Frontal cortex (tissue), 4 donors: ENCODE data around the gene PAN2. TPM values are rescaled to one million over a fixed set of nuclear protein-coding genes. Genes with fewer than 3 reads are reported as not detected.
"Not testable (repeated sequence)": the region's sequence is repeated elsewhere in the genome, so short reads cannot be mapped to it uniquely, and the experiment has no call there.

Experiments
- DNase-seq, 2 donors: peaks; one replicate each; pipeline ENCODE4 v3.0.0; 2012; ENCODE audit warnings: low spot score in 2 of 2
- FAIRE-seq: peaks from 2 replicates; lab custom pipeline; 2012; peaks lifted over from hg19 to GRCh38; lab: Jason Lieb, UNC
- total RNA-seq: library from RNA; depleted of rRNA; stranded (reverse); fragments of >200 nt; gene quantifications from one replicate; pipeline ENCODE4 v1.2.3, GENCODE V29; 2014
- donor health status: control.
- donor health status: control.
- donor health status: control.

Gene PAN2
- total RNA-seq, 1 donor from 2014 or later, result 24.5 TPM

DNA sequence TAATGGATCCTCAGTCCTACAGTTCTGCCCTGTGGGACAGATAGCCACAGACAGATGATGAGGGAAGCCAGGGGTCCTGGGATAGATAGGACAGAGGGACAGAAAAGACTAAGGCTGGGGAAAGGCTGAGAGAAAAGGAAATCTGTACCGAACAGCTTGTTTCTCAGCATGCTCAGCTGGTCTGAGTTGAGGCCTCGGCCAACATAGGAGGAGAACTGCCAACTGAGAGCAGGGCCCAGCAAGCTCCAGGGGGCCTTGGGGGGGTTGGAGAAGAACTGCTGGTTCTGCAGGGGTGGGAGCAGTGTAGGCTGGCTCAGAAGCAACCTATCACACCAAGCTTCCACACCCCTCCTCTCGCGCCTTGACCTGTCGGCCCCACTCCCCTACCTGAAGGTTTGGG lies 15.0 kb upstream of the PAN2 start:
- FAIRE-seq, result no peak
- no peak for DNase-seq

DNA sequence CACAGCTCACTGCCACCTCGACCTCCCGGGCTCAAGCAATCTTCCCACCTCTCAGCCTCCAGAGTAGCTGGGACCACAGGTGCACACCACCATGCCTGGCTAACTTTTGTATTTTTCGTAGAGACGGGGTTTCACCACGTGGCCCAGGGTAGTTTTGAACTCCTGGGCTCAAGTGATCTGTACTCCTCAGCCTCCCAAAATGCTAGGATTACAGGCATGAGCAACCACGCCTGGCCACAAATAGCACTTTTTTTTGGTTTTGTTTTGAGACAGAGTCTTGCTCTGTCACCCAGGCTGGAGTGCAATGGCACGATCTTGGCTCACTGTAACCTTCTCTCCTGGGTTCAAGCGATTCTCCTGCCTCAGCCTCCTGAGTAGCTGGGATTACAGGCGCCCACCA lies 13.5 kb upstream of the PAN2 start:
- not testable (repeated sequence) for FAIRE-seq, DNase-seq

DNA sequence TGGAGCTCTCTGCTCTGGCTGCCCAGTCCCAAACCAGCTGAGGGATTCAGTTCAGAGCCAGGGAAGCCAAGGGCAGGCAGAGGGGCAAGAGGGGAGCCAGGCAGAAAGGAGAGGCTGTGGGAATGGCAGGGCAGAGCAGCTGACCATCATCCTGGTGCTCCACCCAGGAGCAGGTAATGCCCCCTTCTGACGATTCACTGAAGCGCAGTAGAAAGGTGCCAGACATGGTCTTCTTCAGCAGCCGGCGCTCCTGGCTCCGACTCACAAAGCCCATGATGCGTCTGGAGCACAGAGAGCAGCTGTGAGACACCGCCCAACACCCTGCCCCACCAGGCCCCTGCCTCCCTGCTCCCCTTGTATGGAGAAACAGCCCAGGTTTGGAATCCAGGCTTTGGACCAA lies 12.9 kb upstream of the PAN2 start:
- no peak for DNase-seq
- no peak for FAIRE-seq

DNA sequence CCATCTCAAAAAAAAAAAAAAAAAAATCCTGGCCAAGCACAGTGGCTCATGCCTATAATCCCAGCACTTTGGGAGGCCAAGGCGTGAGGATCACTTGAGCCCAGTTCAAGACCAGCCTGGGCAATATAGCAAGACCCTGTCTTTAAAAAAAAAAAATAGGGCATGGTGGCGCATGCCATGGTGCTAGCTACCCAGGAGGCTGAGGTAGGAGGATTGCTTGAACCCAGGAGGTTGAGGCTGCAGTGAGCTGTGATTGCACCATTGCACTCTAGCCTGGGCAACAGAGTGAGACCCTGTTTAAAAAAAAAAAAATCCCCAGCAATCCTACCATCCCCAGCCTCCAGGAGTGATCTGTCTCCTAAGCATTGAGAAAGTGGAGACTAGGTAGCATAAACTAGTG lies 8.5 kb upstream of the PAN2 start:
- FAIRE-seq, DNase-seq: not testable (repeated sequence)

DNA sequence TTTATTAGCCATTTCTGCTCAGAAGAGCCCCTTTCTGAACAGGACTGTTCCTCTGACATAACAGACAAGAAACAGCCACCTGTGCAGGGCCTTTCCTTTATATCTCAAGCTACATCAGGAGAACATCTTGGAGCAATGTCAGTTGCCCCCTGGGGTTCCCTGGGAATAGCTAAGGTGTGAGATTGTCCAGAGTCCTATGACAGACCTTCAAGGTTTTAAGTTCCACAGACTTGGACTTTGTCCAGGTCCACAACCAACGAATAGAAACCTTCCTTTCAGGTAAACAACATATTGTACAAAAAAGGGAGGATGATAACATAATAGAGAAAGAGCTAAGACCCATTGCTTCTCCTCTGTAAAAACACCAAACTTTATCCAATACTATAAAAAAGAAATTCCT lies 7.8 kb upstream of the PAN2 start:
- FAIRE-seq (no peak), DNase-seq (no peak)

DNA sequence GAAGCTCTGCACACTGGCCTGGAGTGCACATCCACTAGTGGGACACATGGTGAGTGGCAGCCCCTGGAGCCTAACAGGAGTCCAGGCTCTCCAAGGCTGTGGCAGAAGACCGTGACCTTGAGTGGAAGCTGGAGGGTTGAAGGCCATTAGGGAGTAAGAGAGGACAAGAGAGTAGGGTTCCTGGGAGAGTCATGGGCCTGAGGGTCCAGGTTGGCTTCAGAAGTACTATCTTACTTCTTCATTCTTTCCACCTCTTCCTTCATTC lies 5.3 kb upstream of the PAN2 start:
- DNase-seq, result no peak
- no peak for FAIRE-seq

DNA sequence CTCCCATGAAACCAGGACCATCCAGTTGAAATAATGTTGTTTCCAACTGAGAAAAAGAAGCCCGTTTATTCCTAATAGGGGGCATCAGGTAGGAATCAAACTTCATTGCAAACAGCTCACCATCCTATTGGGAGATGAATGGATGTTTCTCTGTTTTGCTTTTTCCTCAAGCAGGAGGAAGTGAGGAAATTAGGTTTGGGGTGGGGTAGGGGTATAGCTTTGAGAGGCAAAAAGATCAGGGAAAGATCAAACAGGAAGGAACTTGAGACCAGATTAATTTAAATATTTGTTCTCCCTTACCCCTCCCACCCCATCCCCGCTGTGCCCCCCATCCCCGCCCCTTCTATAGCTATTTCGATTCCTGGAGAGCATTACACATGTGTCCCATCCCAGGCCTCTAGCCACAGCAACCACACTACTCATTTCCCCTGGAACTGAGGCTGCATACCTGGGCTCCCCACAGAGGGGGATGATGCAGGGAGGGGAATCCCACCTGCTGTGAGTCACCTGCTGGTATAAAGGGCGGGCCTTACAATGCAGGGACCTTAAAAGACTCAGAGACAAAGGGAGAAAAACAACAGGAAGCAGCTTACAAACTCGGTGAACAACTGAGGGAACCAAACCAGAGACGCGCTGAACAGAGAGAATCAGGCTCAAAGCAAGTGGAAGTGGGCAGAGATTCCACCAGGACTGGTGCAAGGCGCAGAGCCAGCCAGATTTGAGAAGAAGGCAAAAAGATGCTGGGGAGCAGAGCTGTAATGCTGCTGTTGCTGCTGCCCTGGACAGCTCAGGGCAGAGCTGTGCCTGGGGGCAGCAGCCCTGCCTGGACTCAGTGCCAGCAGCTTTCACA lies 4.7 kb upstream of the PAN2 start, which contains the start of gene IL23A:
Gene IL23A (plus strand): TSS at position 577 of the 850 bp plus-strand sequence. CDS start 161 bp downstream, at position 738.
- no peak for DNase-seq
- no peak for FAIRE-seq

DNA sequence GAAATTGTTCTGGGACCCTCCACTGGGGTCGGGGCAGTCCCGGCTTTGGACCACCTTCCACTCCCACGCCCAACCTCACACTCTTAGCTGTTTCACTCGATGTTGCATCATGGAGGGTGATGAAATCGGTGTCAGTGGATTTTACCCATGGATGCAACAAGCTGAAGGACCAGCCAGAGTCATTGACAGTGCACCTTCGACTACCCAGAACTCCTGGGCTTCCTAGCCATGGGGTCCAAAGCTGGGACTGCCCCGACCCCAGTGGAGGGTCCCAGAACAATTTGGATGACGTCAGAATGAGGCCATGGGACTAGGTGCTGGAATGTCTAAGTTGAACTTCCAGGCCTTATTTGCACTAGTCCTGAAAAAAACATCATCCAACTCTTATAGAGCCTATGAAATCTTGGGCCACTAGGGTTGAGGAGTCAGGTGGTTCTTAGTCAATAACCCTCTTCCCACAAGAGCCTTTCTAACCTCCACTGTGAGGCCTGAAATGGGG lies 4.0 kb upstream of the PAN2 start:
- DNase-seq, result no peak
- no peak for FAIRE-seq

DNA sequence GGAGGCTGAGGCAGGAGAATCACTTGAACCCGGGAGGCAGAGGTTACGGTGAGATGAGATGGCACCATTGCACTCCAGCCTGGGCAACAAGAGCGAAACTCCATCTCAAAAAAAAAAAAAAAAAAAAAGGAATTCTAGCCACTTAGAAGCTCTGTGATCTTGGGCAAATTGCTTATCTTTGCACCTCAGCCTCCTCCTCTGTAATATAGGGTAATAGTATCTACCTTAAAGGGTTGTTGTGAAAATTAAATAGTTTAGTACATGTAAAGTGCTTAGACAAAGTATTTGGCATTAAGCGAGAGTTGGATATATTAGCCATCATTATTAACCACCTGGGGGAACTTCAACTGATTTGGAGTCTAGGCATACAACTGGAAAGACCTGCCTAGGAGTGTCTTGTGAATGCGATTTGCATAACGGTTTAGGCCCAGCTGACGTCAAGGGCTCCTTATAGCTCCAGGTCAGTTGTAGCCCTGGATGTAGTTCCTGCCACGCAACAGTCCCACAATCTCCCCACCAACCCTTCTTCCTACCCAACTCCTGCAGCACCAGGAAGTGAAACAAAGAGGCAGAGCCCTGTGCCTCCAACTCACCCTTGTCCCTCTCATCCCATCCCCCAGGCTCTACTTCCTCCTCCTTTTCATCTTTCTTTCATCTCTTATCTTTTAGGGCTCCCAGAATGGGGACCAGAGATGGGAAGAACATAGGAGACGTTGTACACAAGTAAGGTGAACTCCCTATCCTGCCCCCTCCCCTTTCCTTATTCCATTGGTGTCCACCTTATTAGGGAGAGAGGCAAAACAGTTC lies 2.8 kb upstream of the PAN2 start:
- DNase-seq (no peak), FAIRE-seq (no peak)

DNA sequence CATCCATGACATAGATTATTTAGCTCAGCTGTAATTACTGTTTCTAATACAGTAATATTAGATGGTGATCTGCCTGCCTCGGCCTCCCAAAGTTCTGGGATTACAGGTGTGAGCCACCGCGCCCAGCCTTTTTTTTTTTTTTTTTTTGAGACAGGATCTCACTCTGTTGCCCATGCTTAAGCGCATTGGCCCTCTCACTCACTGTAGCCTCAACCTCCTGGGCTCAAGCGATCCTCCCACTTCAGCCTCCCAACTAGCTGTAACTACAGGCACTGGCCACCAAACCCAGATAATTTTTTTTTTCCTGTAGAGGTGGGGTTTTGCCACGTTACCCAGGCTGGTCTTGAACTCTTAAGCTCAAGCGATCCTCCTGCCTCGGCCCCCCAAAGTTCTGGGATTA lies 1.7 kb upstream of the PAN2 start:
- FAIRE-seq, DNase-seq: not testable (repeated sequence)

DNA sequence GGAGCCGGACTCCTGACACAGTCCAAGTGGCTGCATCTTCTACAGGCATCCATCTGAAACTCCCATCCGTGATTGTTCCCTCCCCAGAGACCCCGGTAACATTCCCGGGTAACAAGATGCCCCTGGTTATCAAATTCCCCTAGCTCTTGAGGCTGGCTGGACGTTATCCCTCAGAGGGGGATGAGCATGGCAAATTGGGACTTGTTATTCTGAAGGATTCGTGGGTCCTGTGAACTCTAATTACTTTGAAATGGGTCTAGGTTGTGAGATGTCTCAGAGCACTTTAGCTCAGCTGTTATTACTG lies 642 bp upstream of the PAN2 start:
- FAIRE-seq, result no peak

DNA sequence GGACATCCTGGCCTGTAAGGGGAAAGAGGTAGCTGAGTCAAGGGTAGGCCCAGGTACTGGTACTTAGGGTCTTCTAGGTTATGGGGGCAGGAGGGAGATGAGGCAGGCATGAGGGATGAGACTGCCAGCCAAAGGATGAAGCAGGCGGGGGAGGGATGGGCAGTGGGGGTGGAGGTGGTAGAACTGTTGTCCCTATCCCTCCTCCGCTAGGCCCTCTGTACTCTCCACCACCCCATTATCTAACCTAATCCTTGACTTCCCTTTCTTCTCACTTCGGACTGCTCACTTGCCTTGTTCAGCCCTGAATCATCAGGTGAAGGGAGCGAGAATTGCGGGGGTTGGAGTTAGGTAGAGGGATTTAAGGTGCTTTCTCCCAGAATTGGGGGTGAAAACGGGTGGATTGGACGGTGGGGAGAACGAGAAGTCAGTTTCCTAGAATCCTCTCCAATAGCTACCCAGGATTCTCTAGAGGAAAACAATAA lies 562 bp downstream of the PAN2 start:
- FAIRE-seq, result no peak
- DNase-seq, result no peak

More for the DNA sequence above, 642 bp upstream of the PAN2 start:
- no peak for DNase-seq

DNA sequence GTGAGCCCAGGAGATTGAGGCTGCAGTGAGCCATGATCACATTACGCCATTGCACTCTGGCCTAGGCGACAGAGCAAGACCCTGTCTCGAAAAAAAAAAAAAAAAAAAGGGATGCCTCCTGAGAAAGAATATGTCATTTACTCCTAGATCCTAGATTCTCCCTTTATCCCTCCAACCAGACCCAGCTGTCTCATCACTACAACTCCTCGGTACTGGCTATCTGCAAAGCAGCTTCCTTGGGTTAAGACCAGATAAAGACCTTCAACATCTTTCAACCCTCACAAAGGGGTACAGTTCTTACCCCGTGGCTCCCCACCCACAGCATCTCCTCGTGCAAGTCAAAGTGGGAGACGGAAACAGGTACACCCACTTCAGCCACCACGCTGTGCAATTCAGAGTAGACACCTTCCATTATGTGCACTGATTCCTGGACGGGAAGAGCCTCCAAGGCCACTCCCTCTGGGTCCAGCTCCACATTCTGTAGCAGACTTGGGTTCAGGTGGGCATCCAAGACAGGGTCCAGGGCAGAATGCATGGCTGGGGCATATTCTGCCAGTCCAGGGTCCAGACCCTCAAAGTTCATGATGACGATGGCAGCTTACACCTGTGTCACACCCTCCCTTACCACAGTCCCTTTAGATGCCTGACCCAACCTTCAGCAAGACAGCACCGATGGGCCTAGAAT lies 1.1 kb downstream of the PAN2 start:
- FAIRE-seq, result no peak
- no peak for DNase-seq

DNA sequence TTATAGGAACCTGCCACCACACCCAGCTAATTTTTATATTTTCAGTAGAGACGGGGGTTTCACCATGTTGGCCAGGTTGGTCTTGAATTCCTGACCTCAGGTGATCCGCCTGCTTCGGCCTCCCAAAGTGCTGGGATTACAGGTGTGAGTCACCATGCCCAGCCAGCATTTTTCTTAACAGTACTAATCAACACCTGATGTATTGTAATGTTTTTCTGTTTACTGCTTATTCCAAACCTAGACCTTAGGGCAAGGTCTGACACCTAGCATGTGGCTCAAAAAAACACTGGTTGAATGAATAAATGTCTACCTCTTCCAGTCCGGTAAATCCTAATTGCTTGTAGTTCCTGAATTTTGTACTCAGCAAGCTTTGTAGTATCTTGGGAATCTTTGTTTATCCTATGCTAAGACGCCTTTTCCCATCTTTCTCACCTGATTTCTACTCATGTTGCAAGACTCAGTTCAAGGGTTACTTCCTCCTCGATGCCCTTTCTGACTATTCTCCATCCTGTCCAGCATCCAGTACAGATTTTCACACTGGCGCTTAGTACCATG lies 2.8 kb downstream of the PAN2 start:
- FAIRE-seq (no peak), DNase-seq (no peak)

DNA sequence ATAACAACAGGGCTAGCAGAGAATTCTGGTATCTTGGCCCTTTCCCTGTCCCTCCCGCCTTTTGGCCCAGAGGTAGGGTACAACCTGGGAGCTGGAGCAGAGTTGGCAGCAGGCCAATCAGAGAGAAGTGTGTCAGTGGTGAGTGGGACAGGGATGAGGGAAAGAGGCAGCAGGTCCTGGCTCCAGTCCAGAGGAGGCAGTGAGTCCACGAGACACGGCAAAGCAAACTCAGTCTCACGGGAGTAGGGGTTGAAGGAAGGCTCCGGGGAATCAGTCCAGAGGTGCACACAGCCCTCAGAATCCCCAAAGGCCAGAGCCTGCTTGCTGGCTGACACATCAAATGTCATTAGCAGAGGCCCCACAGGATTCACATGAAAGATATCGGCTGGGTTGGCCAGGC lies 7.3 kb downstream of the PAN2 start:
- no peak for FAIRE-seq
- no peak for DNase-seq

DNA sequence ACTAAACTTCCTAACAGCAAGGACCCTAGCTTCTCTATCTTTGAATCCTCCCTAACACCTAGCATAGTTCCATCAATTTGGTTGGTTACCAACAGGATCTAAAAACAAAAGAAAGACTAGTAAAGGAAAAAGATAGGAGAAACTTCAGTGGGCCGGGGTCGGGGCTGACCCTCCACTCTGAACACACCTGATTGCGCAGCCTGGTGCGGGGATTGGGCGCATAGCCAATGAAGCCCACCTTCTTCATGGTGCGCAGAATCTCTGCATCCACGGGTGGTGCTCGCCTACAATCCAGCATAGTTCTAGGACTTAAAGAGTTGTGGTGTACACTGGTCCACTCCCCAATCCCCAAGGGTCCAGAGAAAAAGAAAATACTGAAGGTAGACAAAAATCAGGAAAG lies 7.7 kb downstream of the PAN2 start:
- DNase-seq, result no peak
- no peak for FAIRE-seq

DNA sequence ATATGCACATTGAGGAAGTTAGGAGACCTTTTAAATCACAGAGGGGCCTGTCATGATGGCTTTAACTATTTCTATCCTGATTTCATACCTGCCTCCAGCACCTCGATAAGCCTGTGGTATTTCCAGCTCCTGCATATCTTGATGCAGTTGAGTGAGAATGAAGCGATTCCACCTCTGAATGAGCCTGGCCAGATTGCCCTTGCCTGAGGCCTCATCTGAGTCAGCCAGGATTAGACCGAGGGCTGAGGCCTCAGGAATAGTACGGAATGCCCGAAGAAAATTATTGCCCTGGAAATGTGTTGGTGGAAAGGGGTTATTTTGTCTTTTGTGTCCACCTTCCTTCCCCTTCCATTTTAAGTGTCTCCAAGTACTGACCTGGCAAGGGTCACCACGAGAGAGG lies 9.6 kb downstream of the PAN2 start:
- DNase-seq (no peak), FAIRE-seq (no peak)

DNA sequence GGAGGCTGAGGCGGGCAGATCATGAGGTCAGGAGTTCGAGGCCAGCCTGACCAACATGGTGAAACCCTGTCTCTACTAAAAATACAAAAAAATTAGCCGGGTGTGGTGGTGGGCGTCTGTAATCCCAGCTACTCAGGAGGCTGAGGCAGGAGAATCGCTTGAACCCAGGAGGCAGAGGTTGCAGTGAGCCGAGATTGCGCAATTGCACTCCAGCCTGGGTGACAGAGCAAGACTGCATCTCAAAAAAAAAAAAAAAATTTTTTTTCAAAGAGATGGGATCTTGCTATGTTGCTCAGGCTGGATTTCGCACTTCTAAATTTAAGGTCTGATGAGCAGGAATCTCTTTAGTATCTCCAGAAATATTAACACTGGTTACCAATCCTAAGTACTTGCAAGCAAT lies 12.2 kb downstream of the PAN2 start:
- not testable (repeated sequence) for FAIRE-seq, DNase-seq

DNA sequence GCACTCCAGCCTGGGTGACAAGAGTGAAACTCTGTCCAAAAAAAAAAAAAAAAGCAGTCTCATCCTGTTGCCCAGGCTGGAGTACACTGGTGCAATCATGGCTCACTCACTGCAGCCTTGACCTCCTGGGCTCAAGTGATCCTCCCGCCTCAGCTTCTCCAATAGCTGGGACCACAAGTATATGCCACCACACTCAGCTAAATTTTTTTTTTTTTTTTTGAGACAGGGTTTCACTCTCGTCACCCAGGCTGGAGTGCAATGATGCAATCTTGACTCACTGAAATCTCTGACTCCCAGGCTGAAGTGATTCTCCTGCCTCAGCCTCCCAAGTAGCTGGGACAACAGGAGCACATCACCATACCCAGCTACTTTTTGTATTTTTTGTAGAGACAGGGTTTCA lies 12.8 kb downstream of the PAN2 start:
- FAIRE-seq, result no peak
- DNase-seq, result no peak

DNA sequence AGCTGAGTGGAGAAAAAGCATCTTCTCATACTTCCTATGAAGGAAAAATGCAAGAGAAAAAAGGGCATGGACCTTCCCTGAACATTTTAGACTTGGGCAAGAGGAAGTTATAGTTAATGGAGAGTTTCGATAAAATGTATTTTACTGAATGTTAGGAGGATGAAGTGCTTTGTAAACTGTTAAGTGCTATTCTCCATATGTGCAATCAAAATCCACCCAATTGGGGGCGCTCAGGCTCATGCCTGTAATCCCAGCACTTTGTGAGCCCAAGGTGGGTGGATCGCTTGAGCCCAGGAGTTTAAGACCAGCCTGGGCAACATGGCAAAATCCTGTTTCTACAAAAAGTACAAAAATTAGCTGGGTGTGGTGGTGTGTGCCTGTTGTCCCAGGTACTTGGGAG lies 16.1 kb downstream of the PAN2 start:
- FAIRE-seq (no peak), DNase-seq (no peak)
